HAP-1 (cell line): ENCODE results near the gene RALGAPA1.

Source experiments
- DNase-seq, 2 experiments: peaks; one replicate each; pipeline ENCODE4 v3.0.0-alpha.2; 2016 to 2020; ENCODE audit warnings: low spot score in 2 of 2
- H3K27me3 ChIP-seq: fragments of 250-450 bp; sonication (Bioruptor Pico); 2 replicates; pipeline ENCODE4 v1.5.1; 2020; ENCODE audit warnings: low read depth, mild to moderate bottlenecking, moderate library complexity
- H3K36me3 ChIP-seq: fragments of 250-450 bp; sonication (Bioruptor Pico); replicated peaks from 2 replicates; pipeline ENCODE4 v1.5.1; 2020; ENCODE audit warnings: mild to moderate bottlenecking
- H3K4me1 ChIP-seq: fragments of 250-450 bp; sonication (Bioruptor Pico); 2 replicates; pipeline ENCODE4 v1.5.1; 2020; ENCODE audit warnings: mild to moderate bottlenecking
- H3K4me3 ChIP-seq: fragments of 250-450 bp; sonication (Bioruptor Pico); 2 replicates; pipeline ENCODE4 v1.5.1; 2020; ENCODE audit warnings: mild to moderate bottlenecking, moderate library complexity
- H3K9me3 ChIP-seq: fragments of 250-450 bp; sonication (Bioruptor Pico); 2 replicates; pipeline ENCODE4 v1.5.1; 2020; ENCODE audit warnings: mild to moderate bottlenecking, moderate library complexity
- in situ Hi-C: fragments of 300-500 bp; cut with MboI; formaldehyde crosslinking; loops from 3 replicates; pipeline ENCODE4 v1.14.3; 2020; ENCODE audit warnings: low sequenced_read_pairs, inconsistent platforms, mixed read lengths

RALGAPA1 gene

GRCh38 chr14:35730871-35731270 is 78.2 kb downstream of the RALGAPA1 start:
- H3K4me3 ChIP-seq: no peak overlapping the region
- no peaks in the 10 kb centered on the region for H3K36me3 ChIP-seq
- no peaks in the 10 kb centered on the region for H3K27me3 ChIP-seq
- in situ Hi-C loops: no loop called here
- peaks cover 8% of the 10 kb centered on the region for H3K4me1 ChIP-seq
- H3K9me3 ChIP-seq: no peaks in the 10 kb centered on the region
- DNase-seq: no peak

- in situ Hi-C loops: no loop called here
- Histone ChIP-seq H3K9me3 (no peaks in the 10 kb centered on the region), H3K4me1 (peaks cover 8% of the 10 kb centered on the region), H3K4me3 (no peak overlapping the region), H3K27me3 (no peaks in the 10 kb centered on the region), H3K36me3 (no peaks in the 10 kb centered on the region)
- DNase-seq: no peak
These were observed 81.3 kb downstream of the RALGAPA1 start for GRCh38 chr14:35727764-35728163.

- no peak overlapping the region for H3K4me3 ChIP-seq
- DNase-seq: no peak
- in situ Hi-C loops: no loop called here
- H3K4me1 ChIP-seq: peaks cover under 1% of the 10 kb centered on the region; the same call in 1 of the 2 replicates
- no peaks in the 10 kb centered on the region for H3K27me3 ChIP-seq
- H3K9me3 ChIP-seq: no peaks in the 10 kb centered on the region
- no peaks in the 10 kb centered on the region for H3K36me3 ChIP-seq
These were observed 83.2 kb downstream of the RALGAPA1 start for GRCh38 chr14:35725930-35726329.

- in situ Hi-C loops: no loop called here
- Histone ChIP-seq H3K9me3 (no peaks in the 10 kb centered on the region), H3K4me1 (peaks cover 2% of the 10 kb centered on the region; the same call in 1 of the 2 replicates), H3K36me3 (peaks cover 5% of the 10 kb centered on the region; the same call in 1 of the 2 replicates), H3K4me3 (no peak overlapping the region), H3K27me3 (no peaks in the 10 kb centered on the region)
- no peak for DNase-seq
These were observed 94.0 kb downstream of the RALGAPA1 start for GRCh38 chr14:35715079-35715478.

DNA sequence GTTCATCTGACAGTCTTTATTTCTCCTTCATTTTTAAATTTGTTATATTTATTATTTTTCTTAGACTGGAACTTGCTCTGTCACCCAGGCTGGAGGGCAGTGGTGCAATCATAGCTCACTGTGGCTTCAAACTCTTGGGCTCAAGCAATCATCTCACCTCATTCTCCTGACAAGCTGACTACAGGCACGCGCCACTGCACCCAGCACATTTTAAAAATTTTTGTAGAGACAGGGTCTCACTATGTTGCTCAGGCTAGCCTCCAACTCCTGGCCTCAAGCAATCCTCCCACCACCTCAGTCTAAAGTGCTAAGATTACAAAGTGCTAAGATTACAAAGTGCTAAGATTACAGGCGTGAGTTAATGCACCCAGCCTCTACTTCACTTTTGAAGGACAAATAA is 96.6 kb downstream of the RALGAPA1 start:
- in situ Hi-C loops: no loop called here
- H3K4me3 ChIP-seq: no peak overlapping the region
- DNase-seq: no peak

DNA sequence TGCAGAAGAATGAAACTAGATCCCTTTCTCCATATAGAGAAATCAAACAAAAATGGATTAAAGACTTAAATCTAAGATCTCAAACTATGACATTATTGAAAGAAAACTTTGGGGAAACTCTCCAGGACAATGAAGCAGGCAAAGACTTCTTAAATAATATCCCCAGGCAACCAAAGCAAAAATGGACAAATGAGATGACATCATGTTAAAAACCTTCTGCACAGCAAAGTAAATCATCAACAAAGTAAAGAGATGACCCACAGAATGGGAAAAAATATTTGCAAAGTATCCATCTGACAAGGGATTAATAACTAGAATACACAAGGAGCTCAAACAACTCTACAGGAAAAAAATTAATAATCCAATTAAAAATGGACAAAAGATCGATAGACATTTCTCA is 101.0 kb downstream of the RALGAPA1 start:
- Histone ChIP-seq H3K36me3 (peaks cover 4% of the 10 kb centered on the region; the same call in 1 of the 2 replicates), H3K4me1 (no peaks in the 10 kb centered on the region), H3K27me3 (no peaks in the 10 kb centered on the region), H3K4me3 (no peak overlapping the region), H3K9me3 (no peaks in the 10 kb centered on the region)
- no peak for DNase-seq
- in situ Hi-C loops: no loop called here

More for the DNA sequence above, 96.6 kb downstream of the RALGAPA1 start:
- peaks cover 2% of the 10 kb centered on the region; the same call in 1 of the 2 replicates for H3K4me1 ChIP-seq
- H3K36me3 ChIP-seq: peaks cover 9% of the 10 kb centered on the region; the same call in 1 of the 2 replicates
- H3K9me3 ChIP-seq: no peaks in the 10 kb centered on the region
- H3K27me3 ChIP-seq: no peaks in the 10 kb centered on the region

DNA sequence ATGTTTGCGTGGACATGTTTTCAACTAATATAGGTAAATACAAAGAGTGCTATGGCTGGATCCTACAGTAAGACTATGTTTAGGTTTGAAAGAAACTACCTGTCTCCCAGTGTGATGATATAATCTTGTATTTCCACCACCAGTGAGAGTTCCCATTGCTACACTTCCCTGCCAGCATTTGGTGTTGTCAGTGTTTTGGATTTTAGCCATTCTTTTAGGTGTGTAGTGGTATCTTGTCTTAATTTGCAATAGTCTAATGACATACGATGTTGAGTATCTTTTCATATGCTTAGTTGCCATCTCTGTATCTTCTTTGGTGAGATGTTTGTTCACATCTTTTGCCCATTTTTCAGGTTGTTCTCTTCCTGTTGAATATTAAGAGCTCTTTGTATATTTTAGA is 103.5 kb downstream of the RALGAPA1 start:
- DNase-seq: no peak
- in situ Hi-C loops: no loop called here
- H3K4me3 ChIP-seq: no peak overlapping the region
- no peaks in the 10 kb centered on the region for H3K4me1 ChIP-seq
- H3K36me3 ChIP-seq: 0 out of 2 replicates have a peak, but pooled peaks cover 4% of the 10 kb centered on the region
- no peaks in the 10 kb centered on the region for H3K27me3 ChIP-seq
- H3K9me3 ChIP-seq: no peaks in the 10 kb centered on the region

- Histone ChIP-seq H3K4me3 (no peak overlapping the region), H3K4me1 (no peaks in the 10 kb centered on the region), H3K9me3 (no peaks in the 10 kb centered on the region), H3K27me3 (no peaks in the 10 kb centered on the region), H3K36me3 (0 out of 2 replicates have a peak, but pooled peaks cover 4% of the 10 kb centered on the region)
- in situ Hi-C loops: no loop called here
- DNase-seq: no peak
These were observed 104.2 kb downstream of the RALGAPA1 start for GRCh38 chr14:35704793-35705493.

- Histone ChIP-seq H3K4me3 (no peak overlapping the region), H3K4me1 (no peaks in the 10 kb centered on the region; the same call in 1 of the 2 replicates), H3K27me3 (no peaks in the 10 kb centered on the region), H3K36me3 (no peaks in the 10 kb centered on the region), H3K9me3 (no peaks in the 10 kb centered on the region)
- in situ Hi-C loops: no loop called here
- no peak for DNase-seq
These were observed 107.6 kb downstream of the RALGAPA1 start for GRCh38 chr14:35701531-35701930.

GRCh38 chr14:35699791-35700444 is 109.2 kb downstream of the RALGAPA1 start:
- Histone ChIP-seq H3K27me3 (no peaks in the 10 kb centered on the region), H3K36me3 (no peaks in the 10 kb centered on the region), H3K4me3 (no peak overlapping the region), H3K9me3 (no peaks in the 10 kb centered on the region), H3K4me1 (no peaks in the 10 kb centered on the region; the same call in 1 of the 2 replicates)
- no peak for DNase-seq
- in situ Hi-C loops: no loop called here

- no peak for DNase-seq
- no peak overlapping the region for H3K4me3 ChIP-seq
- no peaks in the 10 kb centered on the region; the same call in 1 of the 2 replicates for H3K4me1 ChIP-seq
- H3K36me3 ChIP-seq: no peaks in the 10 kb centered on the region
- in situ Hi-C loops: no loop called here
- no peaks in the 10 kb centered on the region for H3K9me3 ChIP-seq
- no peaks in the 10 kb centered on the region for H3K27me3 ChIP-seq
These were observed 112.5 kb downstream of the RALGAPA1 start for GRCh38 chr14:35696575-35696974.

DNA sequence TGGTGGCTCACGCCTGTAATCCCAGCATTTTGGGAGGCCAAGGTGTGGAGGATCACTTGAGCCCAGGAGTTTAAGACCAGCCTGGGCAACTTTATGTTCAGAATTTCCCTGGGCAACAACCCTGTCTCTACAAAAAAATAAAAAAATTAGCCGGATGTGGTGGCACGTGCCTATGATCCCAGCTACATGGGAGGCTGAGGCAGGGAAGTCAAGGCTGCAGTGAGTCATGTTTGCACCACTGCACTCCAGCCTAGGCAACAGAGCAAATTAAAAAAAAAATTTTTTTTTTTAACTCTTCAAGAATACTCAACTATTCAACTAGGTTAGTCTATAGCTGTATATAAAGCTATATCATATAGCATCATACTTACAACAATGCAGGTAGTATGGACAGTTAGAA is 113.0 kb downstream of the RALGAPA1 start:
- DNase-seq: no peak
- in situ Hi-C loops: no loop called here
- no peaks in the 10 kb centered on the region; the same call in 1 of the 2 replicates for H3K4me1 ChIP-seq
- H3K4me3 ChIP-seq: no peak overlapping the region
- H3K9me3 ChIP-seq: no peaks in the 10 kb centered on the region
- no peaks in the 10 kb centered on the region for H3K27me3 ChIP-seq
- no peaks in the 10 kb centered on the region for H3K36me3 ChIP-seq

- H3K9me3 ChIP-seq: no peaks in the 10 kb centered on the region
- no peak for DNase-seq
- in situ Hi-C loops: no loop called here
- H3K4me3 ChIP-seq: no peak overlapping the region
- H3K4me1 ChIP-seq: no peaks in the 10 kb centered on the region; the same call in 1 of the 2 replicates
- H3K27me3 ChIP-seq: no peaks in the 10 kb centered on the region
- H3K36me3 ChIP-seq: no peaks in the 10 kb centered on the region
These were observed 113.4 kb downstream of the RALGAPA1 start for GRCh38 chr14:35695647-35696046.

- Histone ChIP-seq H3K4me1 (no peaks in the 10 kb centered on the region; the same call in 1 of the 2 replicates), H3K36me3 (no peaks in the 10 kb centered on the region), H3K9me3 (no peaks in the 10 kb centered on the region), H3K27me3 (no peaks in the 10 kb centered on the region), H3K4me3 (no peak overlapping the region)
- no peak for DNase-seq
- in situ Hi-C loops: no loop called here
These were observed 114.0 kb downstream of the RALGAPA1 start for GRCh38 chr14:35695072-35695471.
